Measurements from ENCODE around the gene ADAM12.

DNA sequence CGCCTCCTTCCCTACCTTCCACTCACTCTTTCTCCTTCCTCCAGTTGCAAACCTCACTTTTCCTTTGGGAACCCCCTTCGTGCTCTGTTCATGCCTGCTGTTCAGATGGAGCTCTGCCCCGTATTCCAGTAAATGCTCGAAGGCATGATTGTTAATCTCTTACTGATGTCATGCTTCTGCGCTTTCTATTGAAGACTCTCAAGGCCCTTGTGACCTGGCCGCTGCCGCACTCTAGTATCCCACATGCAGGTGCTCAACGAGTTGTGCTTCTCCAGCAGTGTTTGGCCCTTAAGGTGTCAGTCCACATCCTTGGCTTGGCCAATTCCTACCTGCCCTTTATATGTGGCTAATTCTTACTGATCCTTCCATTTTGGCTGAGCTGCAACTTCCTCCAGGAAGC is 158.6 kb downstream of the ADAM12 start:
- TF ChIP-seq, protein P1, sequence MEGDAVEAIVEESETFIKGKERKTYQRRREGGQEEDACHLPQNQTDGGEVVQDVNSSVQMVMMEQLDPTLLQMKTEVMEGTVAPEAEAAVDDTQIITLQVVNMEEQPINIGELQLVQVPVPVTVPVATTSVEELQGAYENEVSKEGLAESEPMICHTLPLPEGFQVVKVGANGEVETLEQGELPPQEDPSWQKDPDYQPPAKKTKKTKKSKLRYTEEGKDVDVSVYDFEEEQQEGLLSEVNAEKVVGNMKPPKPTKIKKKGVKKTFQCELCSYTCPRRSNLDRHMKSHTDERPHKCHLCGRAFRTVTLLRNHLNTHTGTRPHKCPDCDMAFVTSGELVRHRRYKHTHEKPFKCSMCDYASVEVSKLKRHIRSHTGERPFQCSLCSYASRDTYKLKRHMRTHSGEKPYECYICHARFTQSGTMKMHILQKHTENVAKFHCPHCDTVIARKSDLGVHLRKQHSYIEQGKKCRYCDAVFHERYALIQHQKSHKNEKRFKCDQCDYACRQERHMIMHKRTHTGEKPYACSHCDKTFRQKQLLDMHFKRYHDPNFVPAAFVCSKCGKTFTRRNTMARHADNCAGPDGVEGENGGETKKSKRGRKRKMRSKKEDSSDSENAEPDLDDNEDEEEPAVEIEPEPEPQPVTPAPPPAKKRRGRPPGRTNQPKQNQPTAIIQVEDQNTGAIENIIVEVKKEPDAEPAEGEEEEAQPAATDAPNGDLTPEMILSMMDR (IDR thresholded peaks at IDR 0.05): no peak
- TF ChIP-seq POLR2A (IDR thresholded peaks at IDR 0.05): no peak

Measured in uterus (tissue), 2 donors.